Esophagus muscularis mucosa (tissue), 3 donors: ENCODE data around the gene ATP10A.

Experiments used
- POLR2A ChIP-seq: fragments of 450-650 bp; IDR thresholded peaks from one replicate; pipeline ENCODE4 v1.6.1; 2017; ENCODE audit warnings: antibody characterized with exemption, moderate library complexity, mild to moderate bottlenecking, low read depth
- POLR2AphosphoS5 ChIP-seq, 2 donors: sonication (generic); formaldehyde crosslinking; IDR thresholded peaks; one replicate each; pipeline ENCODE4 v1.6.1; 2017; ENCODE audit warnings: antibody characterized with exemption in 2 of 2
- TF ChIP-seq, protein P1 (sequence below), 3 experiments: fragments of 200-600 bp in 2 of 3; fragments of 450-650 bp in 1 of 3; sonication (generic) in 2 of 3; IDR thresholded peaks; one replicate each; pipeline ENCODE4 v1.5.1; 2017 to 2019; ENCODE audit warnings: antibody characterized with exemption in 3 of 3, mild to moderate bottlenecking in 2 of 3, moderate library complexity in 1 of 3

DNA sequence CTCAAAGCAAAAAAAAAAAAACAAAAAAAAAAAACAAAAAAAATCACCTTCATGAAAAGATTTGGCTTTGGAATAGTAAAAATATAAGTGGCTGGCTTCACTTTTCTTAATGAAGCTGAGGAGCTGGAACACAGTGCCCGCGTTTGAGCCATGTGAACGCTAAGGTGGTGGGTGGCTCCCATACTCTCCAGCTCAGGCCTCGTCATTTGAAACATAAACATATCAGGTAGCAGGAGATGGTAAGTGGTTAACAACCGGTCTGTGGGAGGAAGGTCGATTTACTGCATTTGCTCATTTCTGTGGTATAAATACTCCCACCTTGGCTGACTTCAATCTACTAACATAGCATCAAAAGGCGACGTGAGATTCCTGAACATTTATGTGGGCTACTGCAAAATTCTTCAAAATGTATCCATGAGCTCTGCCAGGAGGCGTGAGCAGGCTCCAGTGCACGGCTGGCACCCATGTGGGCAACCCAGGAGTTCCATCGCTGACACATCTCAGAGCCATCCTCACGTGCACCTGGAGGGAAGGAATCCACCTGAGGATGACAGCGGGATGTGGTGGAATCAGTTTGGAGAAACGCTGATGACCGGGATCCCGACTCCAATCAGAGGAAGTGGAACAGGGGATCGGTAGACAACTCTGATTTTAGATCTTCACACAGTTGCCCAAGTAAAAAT, 157.6 kb downstream of the ATP10A start:
- TF ChIP-seq, protein P1, sequence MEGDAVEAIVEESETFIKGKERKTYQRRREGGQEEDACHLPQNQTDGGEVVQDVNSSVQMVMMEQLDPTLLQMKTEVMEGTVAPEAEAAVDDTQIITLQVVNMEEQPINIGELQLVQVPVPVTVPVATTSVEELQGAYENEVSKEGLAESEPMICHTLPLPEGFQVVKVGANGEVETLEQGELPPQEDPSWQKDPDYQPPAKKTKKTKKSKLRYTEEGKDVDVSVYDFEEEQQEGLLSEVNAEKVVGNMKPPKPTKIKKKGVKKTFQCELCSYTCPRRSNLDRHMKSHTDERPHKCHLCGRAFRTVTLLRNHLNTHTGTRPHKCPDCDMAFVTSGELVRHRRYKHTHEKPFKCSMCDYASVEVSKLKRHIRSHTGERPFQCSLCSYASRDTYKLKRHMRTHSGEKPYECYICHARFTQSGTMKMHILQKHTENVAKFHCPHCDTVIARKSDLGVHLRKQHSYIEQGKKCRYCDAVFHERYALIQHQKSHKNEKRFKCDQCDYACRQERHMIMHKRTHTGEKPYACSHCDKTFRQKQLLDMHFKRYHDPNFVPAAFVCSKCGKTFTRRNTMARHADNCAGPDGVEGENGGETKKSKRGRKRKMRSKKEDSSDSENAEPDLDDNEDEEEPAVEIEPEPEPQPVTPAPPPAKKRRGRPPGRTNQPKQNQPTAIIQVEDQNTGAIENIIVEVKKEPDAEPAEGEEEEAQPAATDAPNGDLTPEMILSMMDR (IDR thresholded peaks at IDR 0.05), result no peak
- no peak for TF ChIP-seq POLR2A
- TF ChIP-seq POLR2AphosphoS5 (IDR thresholded peaks at IDR 0.05), result no peak
